Measurements from ENCODE around the gene CGNL1.

The CGNL1 gene

GRCh38 chr15:57525581-57525980, 149.3 kb downstream of the CGNL1 start:
- DNase-seq (ENCODE audit: low read depth, low spot score), result no peak

- DNase-seq (ENCODE audit: low read depth, low spot score), result no peak
These were observed 149.8 kb downstream of the CGNL1 start for GRCh38 chr15:57526076-57526475.

GRCh38 chr15:57526615-57527014, 150.3 kb downstream of the CGNL1 start:
- no peak for DNase-seq (ENCODE audit: low read depth, low spot score)

- peak; percentile 87 for DNase-seq (ENCODE audit: low read depth, low spot score)
These were observed 151.2 kb downstream of the CGNL1 start for GRCh38 chr15:57527382-57528091.

GRCh38 chr15:57528940-57529565, 152.7 kb downstream of the CGNL1 start:
- DNase-seq (ENCODE audit: low read depth, low spot score), result no peak

- peak; percentile 35 for DNase-seq (ENCODE audit: low read depth, low spot score)
These were observed 153.4 kb downstream of the CGNL1 start for GRCh38 chr15:57529748-57530147.

GRCh38 chr15:57532731-57533447, 156.6 kb downstream of the CGNL1 start:
- no peak for DNase-seq (ENCODE audit: low read depth, low spot score)

GRCh38 chr15:57533448-57533799, 157.1 kb downstream of the CGNL1 start:
- DNase-seq (ENCODE audit: low read depth, low spot score), result no peak

- DNase-seq (ENCODE audit: low read depth, low spot score), result no peak
These were observed 158.0 kb downstream of the CGNL1 start for GRCh38 chr15:57534281-57534680.

GRCh38 chr15:57537072-57537471, 160.8 kb downstream of the CGNL1 start:
- peak; percentile 69 for DNase-seq (ENCODE audit: low read depth, low spot score)

GRCh38 chr15:57537488-57538264, 161.4 kb downstream of the CGNL1 start:
- DNase-seq (ENCODE audit: low read depth, low spot score), result no peak

- DNase-seq (ENCODE audit: low read depth, low spot score), result no peak
These were observed 161.9 kb downstream of the CGNL1 start for GRCh38 chr15:57538265-57538529.

GRCh38 chr15:57538821-57539220, 162.5 kb downstream of the CGNL1 start:
- peak; percentile 59 for DNase-seq (ENCODE audit: low read depth, low spot score)

- no peak for DNase-seq (ENCODE audit: low read depth, low spot score)
These were observed 163.9 kb downstream of the CGNL1 start for GRCh38 chr15:57540211-57540610.

GRCh38 chr15:57540736-57541135, 164.4 kb downstream of the CGNL1 start:
- DNase-seq (ENCODE audit: low read depth, low spot score), result no peak

- no peak for DNase-seq (ENCODE audit: low read depth, low spot score)
These were observed 165.0 kb downstream of the CGNL1 start for GRCh38 chr15:57541271-57541670.

- peak; percentile 78 for DNase-seq (ENCODE audit: low read depth, low spot score)
These were observed 165.7 kb downstream of the CGNL1 start for GRCh38 chr15:57541805-57542504.

- no peak for DNase-seq (ENCODE audit: low read depth, low spot score)
These were observed 166.2 kb downstream of the CGNL1 start for GRCh38 chr15:57542505-57542817.

- no peak for DNase-seq (ENCODE audit: low read depth, low spot score)
These were observed 168.7 kb downstream of the CGNL1 start for GRCh38 chr15:57544848-57545480.

- no peak for DNase-seq (ENCODE audit: low read depth, low spot score)
These were observed 169.7 kb downstream of the CGNL1 start for GRCh38 chr15:57545995-57546394.

GRCh38 chr15:57547243-57547755, 171.0 kb downstream of the CGNL1 start:
- DNase-seq (ENCODE audit: low read depth, low spot score), result no peak

All from ELF-1 (cell line).